GM12891 (cell line): ENCODE data around the gene DSG1.
"Not testable (repeated sequence)": the region's sequence is repeated elsewhere in the genome, so short reads cannot be mapped to it uniquely, and the experiment has no call there.

Experiments used
- DNase-seq: peaks from one replicate; pipeline ENCODE4 v3.0.0; 2011; ENCODE audit warnings: low spot score; ENCODE audit not compliant: insufficient read length
- FAIRE-seq: peaks from 2 replicates; lab custom pipeline; 2011; peaks lifted over from hg19 to GRCh38; lab: Jason Lieb, UNC
- PAX5 ChIP-seq: IDR thresholded peaks from 2 replicates; pipeline ENCODE4 v1.6.1; 2011; ENCODE audit warnings: low read length, moderate library complexity, mild to moderate bottlenecking; ENCODE audit not compliant: insufficient read depth, severe bottlenecking
- POLR2A ChIP-seq: IDR thresholded peaks from 2 replicates; pipeline ENCODE4 v1.6.1; 2011; ENCODE audit warnings: low read depth, low read length, control low read depth
- POLR2AphosphoS5 ChIP-seq: IDR thresholded peaks from 2 replicates; pipeline ENCODE4 v1.6.1; 2011; ENCODE audit warnings: low read depth, low read length, control low read depth
- POU2F2 ChIP-seq: IDR thresholded peaks from 2 replicates; pipeline ENCODE4 v1.6.1; 2011; ENCODE audit warnings: low read depth, mild to moderate bottlenecking, control low read depth, low read length, moderate library complexity
- SPI1 ChIP-seq: IDR thresholded peaks from 2 replicates; pipeline ENCODE4 v1.6.1; 2011; ENCODE audit warnings: low read depth, low read length, control low read depth
- TAF1 ChIP-seq: IDR thresholded peaks from 2 replicates; pipeline ENCODE4 v1.6.1; 2011; ENCODE audit warnings: low read depth, low read length, control low read depth

DSG1 gene

GRCh38 chr18:31325051-31325450 lies 7.1 kb downstream of the DSG1 start:
- no peak for FAIRE-seq
- no peak for DNase-seq
- TF ChIP-seq SPI1 (no peak), POLR2A (no peak), PAX5 (no peak), POU2F2 (no peak), TAF1 (no peak), POLR2AphosphoS5 (no peak)

GRCh38 chr18:31329787-31330438 lies 12.0 kb downstream of the DSG1 start:
- no peak for FAIRE-seq
- TF ChIP-seq TAF1 (no peak), POU2F2 (no peak), SPI1 (no peak), POLR2AphosphoS5 (no peak), PAX5 (no peak), POLR2A (no peak)
- DNase-seq, result no peak

GRCh38 chr18:31343454-31343853 lies 25.5 kb downstream of the DSG1 start:
- no peak for FAIRE-seq

GRCh38 chr18:31353336-31353735 lies 35.4 kb downstream of the DSG1 start:
- FAIRE-seq, DNase-seq: not testable (repeated sequence)

More at GRCh38 chr18:31343454-31343853, 25.5 kb downstream of the DSG1 start:
- no peak for DNase-seq
- no peak for TF ChIP-seq POU2F2
- no peak for TF ChIP-seq TAF1
- TF ChIP-seq POLR2A, result no peak
- TF ChIP-seq POLR2AphosphoS5, result no peak
- TF ChIP-seq PAX5, result no peak
- no peak for TF ChIP-seq SPI1

- FAIRE-seq, result no peak
- TF ChIP-seq POLR2AphosphoS5, result no peak
- no peak for TF ChIP-seq TAF1
- no peak for TF ChIP-seq POLR2A
- no peak for TF ChIP-seq PAX5
Observed at GRCh38 chr18:31354990-31355389, 37.0 kb downstream of the DSG1 start.

GRCh38 chr18:31356025-31356424 lies 38.1 kb downstream of the DSG1 start:
- TF ChIP-seq SPI1, result no peak
- TF ChIP-seq POLR2AphosphoS5, result no peak
- TF ChIP-seq POU2F2, result no peak
- TF ChIP-seq TAF1, result no peak
- TF ChIP-seq POLR2A, result no peak
- no peak for TF ChIP-seq PAX5
- FAIRE-seq, result no peak
- no peak for DNase-seq

More at GRCh38 chr18:31354990-31355389, 37.0 kb downstream of the DSG1 start:
- DNase-seq, result no peak

GRCh38 chr18:31364190-31364589 lies 46.2 kb downstream of the DSG1 start:
- FAIRE-seq (no peak), DNase-seq (no peak)
- TF ChIP-seq PAX5 (no peak), SPI1 (no peak), TAF1 (no peak), POLR2A (no peak), POLR2AphosphoS5 (no peak), POU2F2 (no peak)

GRCh38 chr18:31369478-31369877 lies 51.5 kb downstream of the DSG1 start:
- TF ChIP-seq POLR2AphosphoS5 (no peak), POLR2A (no peak), SPI1 (no peak), TAF1 (no peak), POU2F2 (no peak), PAX5 (no peak)

GRCh38 chr18:31371989-31372388 lies 54.0 kb downstream of the DSG1 start:
- TF ChIP-seq PAX5, result no peak
- no peak for TF ChIP-seq TAF1
- no peak for TF ChIP-seq POLR2AphosphoS5
- no peak for TF ChIP-seq POU2F2
- no peak for TF ChIP-seq SPI1
- no peak for TF ChIP-seq POLR2A
- FAIRE-seq (no peak), DNase-seq (no peak)

More at GRCh38 chr18:31369478-31369877, 51.5 kb downstream of the DSG1 start:
- no peak for FAIRE-seq
- DNase-seq, result no peak

- no peak for DNase-seq
- TF ChIP-seq TAF1 (no peak), SPI1 (no peak), POLR2A (no peak)
- no peak for FAIRE-seq
Observed at GRCh38 chr18:31373641-31374040, 55.7 kb downstream of the DSG1 start.
